OCI-LY3 (cell line): ENCODE measurements around the gene GTPBP10.

Experiments used
- EZH2phosphoT487 ChIP-seq: fragments of 200-600 bp; shearing (Covaris generic); IDR thresholded peaks from 2 replicates; pipeline ENCODE4 v1.6.1; 2018; ENCODE audit warnings: antibody characterized with exemption, mixed run types, low read depth
- TF ChIP-seq, protein P1 (sequence below): fragments of 200-600, 300-600 bp; sonication (generic); IDR thresholded peaks from 2 replicates; pipeline ENCODE4 v1.5.1; 2014; ENCODE audit warnings: antibody characterized with exemption, low read length, low read depth

- TF ChIP-seq, protein P1, sequence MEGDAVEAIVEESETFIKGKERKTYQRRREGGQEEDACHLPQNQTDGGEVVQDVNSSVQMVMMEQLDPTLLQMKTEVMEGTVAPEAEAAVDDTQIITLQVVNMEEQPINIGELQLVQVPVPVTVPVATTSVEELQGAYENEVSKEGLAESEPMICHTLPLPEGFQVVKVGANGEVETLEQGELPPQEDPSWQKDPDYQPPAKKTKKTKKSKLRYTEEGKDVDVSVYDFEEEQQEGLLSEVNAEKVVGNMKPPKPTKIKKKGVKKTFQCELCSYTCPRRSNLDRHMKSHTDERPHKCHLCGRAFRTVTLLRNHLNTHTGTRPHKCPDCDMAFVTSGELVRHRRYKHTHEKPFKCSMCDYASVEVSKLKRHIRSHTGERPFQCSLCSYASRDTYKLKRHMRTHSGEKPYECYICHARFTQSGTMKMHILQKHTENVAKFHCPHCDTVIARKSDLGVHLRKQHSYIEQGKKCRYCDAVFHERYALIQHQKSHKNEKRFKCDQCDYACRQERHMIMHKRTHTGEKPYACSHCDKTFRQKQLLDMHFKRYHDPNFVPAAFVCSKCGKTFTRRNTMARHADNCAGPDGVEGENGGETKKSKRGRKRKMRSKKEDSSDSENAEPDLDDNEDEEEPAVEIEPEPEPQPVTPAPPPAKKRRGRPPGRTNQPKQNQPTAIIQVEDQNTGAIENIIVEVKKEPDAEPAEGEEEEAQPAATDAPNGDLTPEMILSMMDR, result no peak
- TF ChIP-seq EZH2phosphoT487, result no peak
Observed at GRCh38 chr7:90320418-90320800, 26.1 kb upstream of the GTPBP10 start.
